DMS114 treated with DMSO at 0.1 percent for 48 hours (cell line): ENCODE data around the gene CXXC4.

Experiments
- DNase-seq: peaks from one replicate; lab custom pipeline; 2025; ENCODE audit not compliant: unreplicated experiment; lab: John Stamatoyannopoulos, UW

The CXXC4 gene

DNA sequence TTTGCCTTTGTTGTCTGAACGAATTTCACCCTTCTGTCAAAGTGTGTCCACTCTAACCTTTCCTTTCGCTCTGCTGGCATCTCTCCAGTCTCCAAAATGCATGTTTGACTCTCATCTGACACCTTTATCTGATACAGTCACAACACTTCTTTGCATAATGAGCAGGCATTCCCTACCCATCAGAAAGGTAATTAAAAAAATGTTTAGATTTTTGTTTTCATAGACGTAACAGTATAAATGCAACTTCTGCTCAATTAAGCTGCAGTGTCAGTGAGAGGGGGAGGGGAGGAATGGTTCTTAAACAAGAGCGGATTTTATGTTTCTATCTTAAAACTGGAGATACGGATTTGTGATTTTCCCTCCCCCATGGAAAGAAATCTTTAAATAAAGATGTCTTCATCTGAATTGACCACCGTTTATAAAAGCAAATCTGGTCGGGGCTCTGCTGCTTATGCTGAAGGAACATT, 70.2 kb downstream of the CXXC4 start:
- DNase-seq: no peak

DNA sequence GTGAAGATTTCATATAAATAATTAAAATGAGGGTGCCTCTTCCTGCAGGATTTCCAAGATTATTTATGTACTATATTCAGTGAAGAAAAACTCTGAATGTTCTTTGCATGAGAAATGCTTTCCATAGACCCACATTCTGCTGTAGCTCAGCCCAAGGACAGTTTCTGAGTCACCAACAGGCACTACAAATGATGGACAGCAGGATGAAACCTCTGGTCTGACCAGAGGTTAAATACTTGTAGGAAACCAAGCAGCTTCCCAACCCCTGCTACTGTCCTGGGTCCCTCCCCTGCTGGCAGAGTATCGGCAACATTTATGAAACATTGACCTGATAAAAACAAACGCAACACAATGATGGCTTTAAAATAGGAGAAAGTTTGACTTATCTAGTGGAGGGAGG, 73.1 kb downstream of the CXXC4 start:
- DNase-seq: no peak

DNA sequence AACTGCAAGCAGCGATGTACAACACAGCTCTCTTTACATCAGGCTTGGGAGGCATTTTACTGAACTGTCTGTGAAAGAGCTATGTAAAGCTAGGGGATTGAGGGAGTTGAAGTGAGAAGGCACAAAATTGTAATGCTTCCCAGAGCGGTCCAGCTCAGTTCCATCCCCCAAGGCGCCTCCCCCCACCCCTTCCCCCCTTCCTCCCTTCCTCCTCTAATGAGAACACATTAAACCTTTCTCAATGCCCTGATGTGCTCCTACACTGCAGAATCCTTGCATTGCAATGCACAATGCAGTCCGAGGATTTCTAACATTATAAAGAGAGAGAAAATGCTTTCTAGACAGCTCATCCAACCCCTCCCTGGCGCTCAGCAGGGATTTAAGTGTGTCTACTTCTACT, 73.9 kb downstream of the CXXC4 start:
- no peak for DNase-seq
